Prostate gland (tissue), 2 donors: ENCODE data around the gene RANBP1. TPM values are rescaled to one million over a fixed set of nuclear protein-coding genes. Genes with fewer than 3 reads are reported as not detected.

Source experiments
- DNase-seq: peaks from one replicate; pipeline ENCODE4 v3.0.0-alpha.2; 2019; ENCODE audit warnings: low spot score
- H3K27ac ChIP-seq, 2 donors: fragments of 200-600 bp; sonication (generic); 2 replicates each; pipeline ENCODE4 v1.5.1; 2017 to 2019
- H3K27me3 ChIP-seq: fragments of 200-600 bp; sonication (generic); replicated peaks from 2 replicates; pipeline ENCODE4 v1.5.1; 2019; ENCODE audit not compliant: insufficient read depth
- H3K36me3 ChIP-seq, 2 donors: fragments of 200-600 bp; sonication (generic); 1 replicate in 1 of 2; 2 replicates in 1 of 2; pipeline versions ENCODE4 v1.5.1 to v1.8.1; 2017 to 2019
- H3K4me1 ChIP-seq: fragments of 200-600 bp; sonication (generic); replicated peaks from 2 replicates; pipeline ENCODE4 v1.5.1; 2019
- H3K4me3 ChIP-seq, 2 donors: fragments of 200-600 bp; sonication (generic); 2 replicates each; pipeline ENCODE4 v1.5.1; 2017 to 2019
- H3K9me3 ChIP-seq: fragments of 200-600 bp; sonication (generic); 2 replicates; pipeline ENCODE4 v1.5.1; 2017
- POLR2A ChIP-seq: fragments of 450-650 bp; IDR thresholded peaks from one replicate; pipeline ENCODE4 v1.6.1; 2016; ENCODE audit warnings: antibody characterized with exemption, mild to moderate bottlenecking
- POLR2AphosphoS5 ChIP-seq: sonication (generic); formaldehyde crosslinking; IDR thresholded peaks from one replicate; pipeline ENCODE4 v1.6.1; 2017; ENCODE audit warnings: antibody characterized with exemption
- WGBS: methylation state at CpG from one replicate; pipeline ENCODE4 v1.1.5; 2018; 5-methylcytosine and 5-hydroxymethylcytosine counted together
- intact Hi-C: fragments of 100-400 bp; cut with DNase I; formaldehyde crosslinking; loops from one replicate; pipeline ENCODE4 v1.14.2; 2022
- total RNA-seq, 2 donors: library from RNA; depleted of rRNA; stranded (reverse); fragments of >200 nt; gene quantifications; one replicate each; pipeline ENCODE4 v1.1.0, GENCODE V29; 2016
- TF ChIP-seq, protein P1 (sequence below), 4 experiments: fragments of 200-600 bp in 2 of 4; fragments of 450-650 bp in 2 of 4; sonication (generic) in 2 of 4; IDR thresholded peaks; 1 replicate in 3 of 4; 2 replicates in 1 of 4; pipeline ENCODE4 v1.5.1; 2016 to 2019; ENCODE audit warnings: antibody characterized with exemption in 4 of 4, mild to moderate bottlenecking in 2 of 4, moderate library complexity in 2 of 4

RANBP1 gene
- total RNA-seq, 2 donors from 2014 or later: 108 to 204 TPM

DNA sequence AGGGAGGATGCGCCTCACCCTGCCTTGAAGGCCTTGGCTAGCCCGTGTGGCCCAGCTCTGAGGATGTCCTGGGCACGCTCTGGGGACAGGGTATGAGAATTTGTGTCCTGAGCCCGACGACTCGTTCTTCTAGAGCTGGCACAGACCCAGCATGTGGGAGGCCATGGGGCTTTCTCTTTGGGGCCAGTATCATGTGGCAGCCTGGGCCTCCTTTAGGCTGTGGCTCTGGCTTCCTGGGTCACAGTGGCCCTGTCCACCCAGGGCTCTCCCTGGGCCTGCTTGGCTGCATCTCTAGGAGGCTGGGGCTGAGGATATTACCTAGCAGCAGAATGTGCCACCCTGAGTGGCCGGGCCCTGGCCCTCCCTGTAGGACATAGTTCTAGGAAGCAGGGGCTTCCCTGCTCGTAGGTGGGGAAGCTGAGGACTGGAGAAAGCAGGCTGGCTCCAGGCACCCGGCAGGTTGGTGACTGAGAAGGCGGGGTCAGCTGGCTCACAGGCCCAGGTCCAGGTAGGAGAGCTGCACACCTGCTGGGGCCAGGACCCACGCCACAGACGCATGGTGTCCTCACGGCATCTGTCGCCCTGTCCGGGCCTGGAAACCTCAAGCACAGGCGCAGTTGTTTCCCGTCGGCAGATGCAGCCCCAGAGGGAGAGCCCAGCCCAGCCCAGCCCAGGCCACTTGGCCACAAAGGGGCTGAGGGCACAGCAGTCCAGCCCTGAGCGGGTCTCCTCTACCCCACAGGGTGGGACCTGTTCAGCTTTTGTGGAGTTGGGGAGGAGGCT lies 28.2 kb downstream of the RANBP1 start:
- TF ChIP-seq, protein P1, sequence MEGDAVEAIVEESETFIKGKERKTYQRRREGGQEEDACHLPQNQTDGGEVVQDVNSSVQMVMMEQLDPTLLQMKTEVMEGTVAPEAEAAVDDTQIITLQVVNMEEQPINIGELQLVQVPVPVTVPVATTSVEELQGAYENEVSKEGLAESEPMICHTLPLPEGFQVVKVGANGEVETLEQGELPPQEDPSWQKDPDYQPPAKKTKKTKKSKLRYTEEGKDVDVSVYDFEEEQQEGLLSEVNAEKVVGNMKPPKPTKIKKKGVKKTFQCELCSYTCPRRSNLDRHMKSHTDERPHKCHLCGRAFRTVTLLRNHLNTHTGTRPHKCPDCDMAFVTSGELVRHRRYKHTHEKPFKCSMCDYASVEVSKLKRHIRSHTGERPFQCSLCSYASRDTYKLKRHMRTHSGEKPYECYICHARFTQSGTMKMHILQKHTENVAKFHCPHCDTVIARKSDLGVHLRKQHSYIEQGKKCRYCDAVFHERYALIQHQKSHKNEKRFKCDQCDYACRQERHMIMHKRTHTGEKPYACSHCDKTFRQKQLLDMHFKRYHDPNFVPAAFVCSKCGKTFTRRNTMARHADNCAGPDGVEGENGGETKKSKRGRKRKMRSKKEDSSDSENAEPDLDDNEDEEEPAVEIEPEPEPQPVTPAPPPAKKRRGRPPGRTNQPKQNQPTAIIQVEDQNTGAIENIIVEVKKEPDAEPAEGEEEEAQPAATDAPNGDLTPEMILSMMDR (IDR thresholded peaks at IDR 0.05): no peak
- TF ChIP-seq POLR2A (no peak), POLR2AphosphoS5 (no peak)
- Histone ChIP-seq H3K4me3 (no peak overlapping the region), H3K9me3 (no peaks in the 10 kb centered on the region), H3K27me3 (no peaks in the 10 kb centered on the region), H3K36me3 (no peaks in the 10 kb centered on the region), H3K27ac (no peak overlapping the region), H3K4me1 (no peaks in the 10 kb centered on the region)
- no peak for DNase-seq
- 82% methylated on average over 19 of the region's 19 CpGs for WGBS
- intact Hi-C loops: no loop called here

DNA sequence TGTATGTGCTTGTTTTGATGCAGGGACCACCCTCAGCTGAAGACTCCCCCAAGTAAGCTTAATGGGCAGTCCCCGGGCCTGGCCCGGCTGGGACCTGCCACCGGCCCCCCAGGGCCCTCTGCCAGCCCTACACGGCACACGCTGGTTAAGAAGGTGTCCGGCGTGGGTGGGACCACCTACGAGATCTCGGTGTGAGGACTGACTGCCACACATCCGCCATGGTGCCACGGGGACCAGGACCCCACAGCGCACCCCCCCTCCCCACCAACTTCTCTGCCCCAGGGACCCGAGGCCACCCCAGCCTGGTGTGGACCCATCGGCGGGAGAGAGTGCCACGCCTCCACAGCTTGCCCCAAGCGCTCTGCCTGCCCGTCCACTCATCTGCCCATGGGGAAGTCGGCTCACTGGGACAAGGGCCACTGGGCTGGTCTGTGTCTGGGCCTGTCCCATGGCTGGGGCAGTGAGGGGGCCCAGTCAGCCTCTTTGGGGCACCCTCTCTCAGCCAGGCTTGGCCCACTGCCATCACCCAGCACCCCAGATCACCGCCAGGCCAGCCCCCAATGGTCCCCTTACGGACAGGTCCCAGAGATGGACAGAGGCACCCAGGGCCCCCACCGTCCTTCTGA lies 29.4 kb downstream of the RANBP1 start:
- no peak for DNase-seq
- no peaks in the 10 kb centered on the region for H3K27me3 ChIP-seq
- H3K4me1 ChIP-seq: no peaks in the 10 kb centered on the region
- 87% methylated on average over 20 of the region's 22 CpGs for WGBS
- H3K27ac ChIP-seq: no peak overlapping the region
- H3K9me3 ChIP-seq: no peaks in the 10 kb centered on the region
- TF ChIP-seq POLR2AphosphoS5: no peak
- TF ChIP-seq POLR2A: no peak
- TF ChIP-seq, protein P1 (IDR thresholded peaks at IDR 0.05): no peak
- H3K4me3 ChIP-seq: no peak overlapping the region
- no peaks in the 10 kb centered on the region for H3K36me3 ChIP-seq
- intact Hi-C loops: no loop called here

DNA sequence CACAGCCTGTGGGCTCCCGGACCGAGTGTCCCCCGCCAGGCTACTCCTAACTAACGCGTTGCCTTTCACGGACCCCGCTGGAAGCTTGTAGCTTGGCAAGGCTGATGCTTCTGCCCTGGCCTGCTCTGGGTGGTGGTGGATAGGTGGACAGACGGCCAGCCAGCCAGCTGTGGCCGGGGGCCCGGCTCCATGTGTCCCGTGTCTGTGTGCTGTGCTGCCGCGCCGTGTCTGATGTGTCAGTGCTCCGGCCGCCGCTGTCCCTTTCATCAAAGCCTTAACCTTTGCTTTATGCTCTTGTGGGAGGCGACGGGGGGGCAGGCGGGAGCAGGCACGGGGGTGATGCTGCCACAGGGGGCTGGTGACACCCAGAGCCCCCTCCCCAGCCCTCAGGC lies 29.9 kb downstream of the RANBP1 start:
- Histone ChIP-seq H3K4me1 (no peaks in the 10 kb centered on the region), H3K4me3 (no peak overlapping the region), H3K9me3 (no peaks in the 10 kb centered on the region), H3K36me3 (no peaks in the 10 kb centered on the region), H3K27ac (no peak overlapping the region), H3K27me3 (no peaks in the 10 kb centered on the region)
- TF ChIP-seq, protein P1 (IDR thresholded peaks at IDR 0.05): no peak
- TF ChIP-seq POLR2AphosphoS5 (no peak), POLR2A (no peak)
- 89% methylated on average over 21 of the region's 21 CpGs for WGBS
- no peak for DNase-seq
- intact Hi-C loops: no loop called here

DNA sequence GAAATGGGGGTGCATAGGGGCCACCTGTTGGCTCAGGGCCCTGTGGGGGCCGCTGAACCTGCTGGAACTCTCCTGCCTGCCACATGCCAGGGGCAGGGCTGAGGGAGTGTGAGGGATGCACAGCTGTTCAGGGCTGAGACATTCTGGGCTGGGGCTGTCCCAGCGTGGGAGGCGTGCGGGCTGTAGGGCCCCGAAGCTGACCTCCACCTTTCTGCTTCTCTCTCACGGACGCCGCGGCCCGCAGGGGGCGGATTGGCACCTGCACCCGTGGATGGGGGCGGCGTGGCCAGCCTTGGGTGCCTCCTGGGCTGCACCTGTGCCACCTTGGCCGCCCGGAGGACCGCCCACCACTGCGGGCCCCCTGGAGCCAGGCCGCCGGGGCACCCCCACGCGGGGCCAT lies 30.9 kb downstream of the RANBP1 start:
- Histone ChIP-seq H3K4me3 (no peak overlapping the region), H3K9me3 (no peaks in the 10 kb centered on the region), H3K27me3 (no peaks in the 10 kb centered on the region), H3K36me3 (no peaks in the 10 kb centered on the region), H3K4me1 (no peaks in the 10 kb centered on the region), H3K27ac (no peak overlapping the region)
- TF ChIP-seq POLR2AphosphoS5: no peak
- no peak for TF ChIP-seq POLR2A
- TF ChIP-seq, protein P1 (IDR thresholded peaks at IDR 0.05): no peak
- intact Hi-C loops: no loop called here
- DNase-seq: no peak
- WGBS: 90% methylated on average over 10 of the region's 22 CpGs
